Adipose tissue (tissue), 3 donors: ENCODE results near the gene MAVS. TPM values are rescaled to one million over a fixed set of nuclear protein-coding genes. Genes with fewer than 3 reads are reported as not detected.
"Not testable (repeated sequence)": the region's sequence is repeated elsewhere in the genome, so short reads cannot be mapped to it uniquely, and the experiment has no call there.

Source experiments
- H3K27ac ChIP-seq: one replicate; pipeline ENCODE4 v1.5.1; 2013; ENCODE audit warnings: low read depth, low read length
- WGBS, 3 donors: extraction: QIAGEN DNeasy Blood & Tissue Kit; methylation state at CpG; one replicate each; pipeline ENCODE4 v1.1.7; 2013; 5-methylcytosine and 5-hydroxymethylcytosine counted together
- polyA plus RNA-seq, 3 donors: library from polyadenylated mRNA; stranded (reverse); fragments of 200-250 nt; gene quantifications; one replicate each; pipeline ENCODE4 v1.2.3, GENCODE V29; 2013
- donor health status: healthy with polysubstance abuse.
- donor health status: Bipolar disorder and iron deficiency.
- donor health status: healthy.

MAVS gene
- polyA plus RNA-seq, 3 donors: 12.6 to 27.0 (median 19.9) TPM

- H3K27ac ChIP-seq: no peak overlapping the region
- 62 to 64% (median 62%) methylated on average over 8 of the region's 8 CpGs for WGBS, 3 donors
These were observed 33.4 kb upstream of the MAVS start for GRCh38 chr20:3812975-3813847.

GRCh38 chr20:3813848-3814581, 32.6 kb upstream of the MAVS start:
- no peak overlapping the region for H3K27ac ChIP-seq
- 57 to 90% (median 88%) methylated on average over 11 to 12 of the region's 12 CpGs for WGBS, 3 donors

DNA sequence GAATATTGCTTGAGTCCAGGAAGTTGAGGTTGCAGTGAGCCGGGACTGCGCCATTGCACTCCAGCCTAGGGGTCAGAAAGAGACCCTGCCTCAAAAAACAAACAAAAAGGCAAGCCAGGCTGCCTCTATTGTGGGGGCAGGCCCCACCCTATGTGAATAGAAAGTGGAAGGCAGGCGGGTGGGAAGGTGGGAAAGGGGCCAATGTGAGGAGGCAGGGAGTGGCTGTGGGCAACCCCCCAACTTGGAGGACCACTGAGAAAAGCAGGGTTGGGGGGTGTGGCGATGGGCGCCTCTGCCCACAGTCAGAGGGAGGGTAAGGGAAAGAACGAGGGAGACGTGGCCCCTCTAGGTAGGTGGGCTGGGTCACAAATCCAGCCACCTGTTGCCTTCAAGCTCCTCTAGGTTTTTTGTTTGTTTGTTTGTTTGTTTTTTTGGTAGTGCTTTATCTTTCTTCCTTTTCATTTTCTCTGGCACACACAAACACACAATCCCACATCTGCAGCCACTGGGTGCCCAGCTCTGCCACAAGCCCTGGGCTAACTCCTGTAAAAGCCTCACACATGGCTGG, 31.6 kb upstream of the MAVS start:
- no peak overlapping the region for H3K27ac ChIP-seq
- WGBS, 3 donors: 82 to 91% (median 82%) methylated on average over 7 of the region's 7 CpGs

- 74 to 78% (median 75%) methylated on average over 9 of the region's 9 CpGs for WGBS, 3 donors
- no peak overlapping the region for H3K27ac ChIP-seq
These were observed 30.8 kb upstream of the MAVS start for GRCh38 chr20:3815703-3816315.

- H3K27ac ChIP-seq: no peak overlapping the region
- 62 to 82% (median 79%) methylated on average over 8 of the region's 8 CpGs for WGBS, 3 donors
These were observed 28.2 kb upstream of the MAVS start for GRCh38 chr20:3818155-3819151.

- H3K27ac ChIP-seq: no peak overlapping the region
- WGBS, 3 donors: 56 to 69% (median 59%) methylated on average over 19 to 20 of the region's 20 CpGs
These were observed 27.1 kb upstream of the MAVS start for GRCh38 chr20:3819411-3820047.

DNA sequence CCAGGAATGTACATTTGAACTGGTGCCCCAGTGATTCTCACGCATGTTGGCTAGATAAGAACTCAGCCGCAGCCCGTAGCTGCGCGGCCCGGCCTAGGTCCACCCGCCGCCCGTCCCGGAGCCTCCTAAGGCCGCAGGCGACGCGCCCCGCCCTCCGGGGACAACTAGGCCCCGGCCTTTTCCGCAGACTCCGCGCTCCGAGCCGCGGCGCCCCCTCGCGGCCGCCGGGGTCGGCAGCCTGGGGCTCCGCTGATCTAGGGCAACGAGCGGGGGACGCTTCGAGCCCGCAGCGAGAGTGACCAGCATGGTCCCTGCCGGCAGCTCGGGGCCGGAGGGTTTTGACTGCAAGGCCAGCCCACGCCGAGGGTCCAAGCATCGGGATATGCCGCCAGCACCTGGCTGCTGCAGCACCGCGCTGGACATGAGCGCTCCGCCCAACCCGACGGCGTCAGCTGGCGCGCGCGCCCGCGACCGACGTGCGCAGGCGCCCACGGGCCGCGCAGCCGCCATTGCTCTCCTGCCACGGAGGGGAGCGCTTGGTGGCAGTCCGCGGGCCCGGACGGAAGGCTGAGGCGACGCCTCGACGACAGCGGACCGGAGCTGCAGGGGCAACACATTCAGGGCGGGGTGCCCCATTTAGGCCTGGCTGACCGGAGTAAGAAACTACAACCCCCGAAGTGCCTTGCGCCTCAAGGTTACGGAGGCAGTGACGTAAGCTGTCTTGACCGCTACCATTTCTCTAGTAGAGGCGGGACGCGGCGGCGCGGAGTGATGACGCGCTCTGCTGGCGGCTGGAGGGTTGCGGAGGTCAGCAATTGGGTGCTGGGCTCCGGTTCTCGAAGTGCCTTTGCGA, 26.4 kb upstream of the MAVS start, which contains the start of gene AP5S1:
Gene AP5S1, plus strand, starts transcription at position 500 of the 853 bp plus-strand sequence. CDS start 1,571 bp downstream, outside the sequence.
- 0% methylated on average over 92 to 96 of the region's 96 CpGs for WGBS, 3 donors
- H3K27ac ChIP-seq: peak within 1 kb of the TSS; percentile 76

- peak overlapping the region; percentile 76 for H3K27ac ChIP-seq
- WGBS, 3 donors: 38 to 46% (median 46%) methylated on average over 20 of the region's 20 CpGs
These were observed 25.5 kb upstream of the MAVS start for GRCh38 chr20:3820901-3821727.

DNA sequence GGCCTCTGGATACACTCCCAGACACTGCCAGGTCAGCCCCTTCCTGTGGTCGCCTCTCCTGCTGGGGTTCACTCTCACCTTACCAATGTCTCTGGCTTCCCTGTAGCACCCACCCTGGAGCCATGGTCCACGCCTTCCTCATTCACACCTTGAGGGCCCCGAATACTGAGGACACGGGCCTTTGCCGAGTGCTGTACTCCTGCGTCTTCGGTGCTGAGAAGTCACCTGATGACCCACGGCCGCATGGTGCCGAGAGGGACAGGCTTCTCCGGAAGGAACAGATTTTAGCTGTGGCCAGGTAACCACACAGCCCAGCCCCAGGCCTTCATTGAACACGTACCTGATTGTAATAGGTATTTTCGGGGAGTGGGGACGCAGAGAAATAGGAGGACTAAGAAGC, 24.6 kb upstream of the MAVS start:
- WGBS, 3 donors: 93 to 95% (median 93%) methylated on average over 14 of the region's 14 CpGs
- H3K27ac ChIP-seq: no peak overlapping the region

- H3K27ac ChIP-seq: no peak overlapping the region
- WGBS, 3 donors: 90 to 93% (median 90%) methylated on average over 20 of the region's 20 CpGs
These were observed 22.8 kb upstream of the MAVS start for GRCh38 chr20:3823881-3824280.

GRCh38 chr20:3825526-3825925, 21.1 kb upstream of the MAVS start:
- 80 to 84% (median 84%) methylated on average over 7 of the region's 7 CpGs for WGBS, 3 donors
- no peak overlapping the region for H3K27ac ChIP-seq

GRCh38 chr20:3826420-3826819, 20.2 kb upstream of the MAVS start:
- H3K27ac ChIP-seq: no peak overlapping the region
- 51 to 88% (median 59%) methylated on average over 4 of the region's 4 CpGs for WGBS, 3 donors

- WGBS, 3 donors: 64 to 94% (median 84%) methylated on average over 3 of the region's 3 CpGs
- H3K27ac ChIP-seq: no peak overlapping the region
These were observed 17.8 kb upstream of the MAVS start for GRCh38 chr20:3828798-3829197.

DNA sequence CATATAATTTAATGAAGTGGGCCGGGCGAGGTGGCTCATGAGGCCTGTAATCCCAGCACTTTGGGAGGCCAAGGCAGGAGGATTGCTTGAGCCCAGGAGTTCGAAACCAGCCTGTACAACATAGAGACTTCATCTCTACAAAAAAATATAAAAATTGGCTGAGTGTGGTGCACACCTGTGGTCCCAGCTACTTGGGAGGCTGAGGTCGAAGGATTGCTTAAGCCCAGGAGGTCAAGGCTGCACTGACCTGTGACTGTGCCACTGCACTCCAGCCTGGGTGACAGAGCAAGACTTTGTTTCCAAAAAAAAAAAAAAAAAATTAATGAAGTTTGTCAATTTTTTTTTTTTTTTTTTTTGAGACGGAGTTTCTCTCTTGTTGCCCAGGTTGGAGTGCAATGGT, 16.7 kb upstream of the MAVS start:
- not testable (repeated sequence) for H3K27ac ChIP-seq
- 88 to 100% (median 88%) methylated on average over 5 of the region's 5 CpGs for WGBS, 3 donors

DNA sequence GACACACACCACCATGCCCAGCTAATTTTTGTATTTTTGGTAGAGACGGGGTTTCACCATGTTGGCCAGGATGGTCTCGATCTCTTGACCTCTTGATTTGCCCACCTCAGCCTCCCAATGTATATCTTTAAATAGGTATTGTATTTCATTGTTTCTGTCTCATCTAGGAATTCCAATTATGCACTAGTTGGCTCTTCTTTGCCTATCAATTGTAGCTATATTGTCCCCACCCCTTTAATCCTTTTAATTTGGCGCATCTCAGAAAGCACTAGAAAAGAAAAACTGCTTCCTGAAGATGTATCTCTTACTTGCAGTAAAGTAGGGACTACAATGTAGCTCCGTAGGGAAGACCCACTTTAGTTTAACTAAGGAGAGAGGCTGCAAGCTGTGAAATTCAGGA, 10.5 kb upstream of the MAVS start:
- WGBS, 3 donors: 93 to 98% (median 97%) methylated on average over 4 of the region's 4 CpGs
- no peak overlapping the region for H3K27ac ChIP-seq

GRCh38 chr20:3839328-3839727, 7.3 kb upstream of the MAVS start:
- H3K27ac ChIP-seq: no peak overlapping the region
- 52 to 82% (median 62%) methylated on average over 3 of the region's 3 CpGs for WGBS, 3 donors
